Measurements from ENCODE around the gene CES4A.

GRCh38 chr16:66946974-66947301, 41.5 kb upstream of the CES4A start:
- TF ChIP-seq CTCF (IDR thresholded peaks at IDR 0.05) (no peak), EP300 (IDR thresholded peaks at IDR 0.05) (no peak)
